ENCODE results near the gene SDHC.

Gene SDHC

DNA sequence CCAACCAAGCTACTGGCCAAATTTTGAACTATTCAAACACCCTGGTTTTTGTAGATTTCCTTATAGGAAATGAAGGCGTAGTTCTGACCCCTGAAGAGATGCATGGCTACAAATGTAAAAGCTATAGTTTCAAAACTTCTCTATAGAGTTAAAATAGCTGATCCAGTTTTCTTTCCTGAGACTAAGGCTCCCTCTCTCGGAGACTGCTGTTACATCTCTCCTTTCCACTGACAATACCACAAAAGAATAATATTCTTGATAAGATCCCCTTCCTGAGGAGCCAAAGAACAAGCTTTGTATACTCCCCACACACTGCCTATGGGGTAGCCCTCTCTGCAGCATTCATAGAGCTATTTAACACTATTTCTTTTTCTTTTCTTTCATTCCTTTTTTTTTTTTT lies 60.2 kb downstream of the SDHC start:
- no peaks in the 10 kb centered on the region for H4K20me1 ChIP-seq (ENCODE audit: low read depth, low read length)
- H3K9me2 ChIP-seq (replicated peaks; ENCODE audit: insufficient read depth, low read length): no peaks in the 10 kb centered on the region
- H3K79me2 ChIP-seq (ENCODE audit: insufficient read depth, low read length): no peaks in the 10 kb centered on the region
- H3F3A ChIP-seq (ENCODE audit: insufficient read depth): no peaks in the 10 kb centered on the region; the same call in 1 of the 2 replicates
- H3K9me3 ChIP-seq (ENCODE audit: insufficient read depth, low read length): no peaks in the 10 kb centered on the region
- H3K4me2 ChIP-seq (ENCODE audit: low read depth, low read length, poor library complexity, severe bottlenecking): no peak overlapping the region
- no peaks in the 10 kb centered on the region for H3K36me3 ChIP-seq (ENCODE audit: low read length)
- H3K9ac ChIP-seq (ENCODE audit: low read length): no peak overlapping the region
- no peak overlapping the region for H3K4me3 ChIP-seq (ENCODE audit: insufficient read depth, low read length, poor library complexity, severe bottlenecking)
- H3K27me3 ChIP-seq (ENCODE audit: low read length): no peaks in the 10 kb centered on the region
- H3K27ac ChIP-seq (ENCODE audit: low read depth, low read length): no peak overlapping the region
- H2AFZ ChIP-seq (ENCODE audit: low read depth, low read length, severe bottlenecking): no peak overlapping the region
- TF ChIP-seq, protein P1, sequence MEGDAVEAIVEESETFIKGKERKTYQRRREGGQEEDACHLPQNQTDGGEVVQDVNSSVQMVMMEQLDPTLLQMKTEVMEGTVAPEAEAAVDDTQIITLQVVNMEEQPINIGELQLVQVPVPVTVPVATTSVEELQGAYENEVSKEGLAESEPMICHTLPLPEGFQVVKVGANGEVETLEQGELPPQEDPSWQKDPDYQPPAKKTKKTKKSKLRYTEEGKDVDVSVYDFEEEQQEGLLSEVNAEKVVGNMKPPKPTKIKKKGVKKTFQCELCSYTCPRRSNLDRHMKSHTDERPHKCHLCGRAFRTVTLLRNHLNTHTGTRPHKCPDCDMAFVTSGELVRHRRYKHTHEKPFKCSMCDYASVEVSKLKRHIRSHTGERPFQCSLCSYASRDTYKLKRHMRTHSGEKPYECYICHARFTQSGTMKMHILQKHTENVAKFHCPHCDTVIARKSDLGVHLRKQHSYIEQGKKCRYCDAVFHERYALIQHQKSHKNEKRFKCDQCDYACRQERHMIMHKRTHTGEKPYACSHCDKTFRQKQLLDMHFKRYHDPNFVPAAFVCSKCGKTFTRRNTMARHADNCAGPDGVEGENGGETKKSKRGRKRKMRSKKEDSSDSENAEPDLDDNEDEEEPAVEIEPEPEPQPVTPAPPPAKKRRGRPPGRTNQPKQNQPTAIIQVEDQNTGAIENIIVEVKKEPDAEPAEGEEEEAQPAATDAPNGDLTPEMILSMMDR (IDR thresholded peaks at IDR 0.05; ENCODE audit: insufficient read depth, low read length, poor library complexity, severe bottlenecking): no peak
- no peak for TF ChIP-seq EZH2phosphoT487 (conservative IDR thresholded peaks at IDR 0.05; ENCODE audit: low read length)

DNA sequence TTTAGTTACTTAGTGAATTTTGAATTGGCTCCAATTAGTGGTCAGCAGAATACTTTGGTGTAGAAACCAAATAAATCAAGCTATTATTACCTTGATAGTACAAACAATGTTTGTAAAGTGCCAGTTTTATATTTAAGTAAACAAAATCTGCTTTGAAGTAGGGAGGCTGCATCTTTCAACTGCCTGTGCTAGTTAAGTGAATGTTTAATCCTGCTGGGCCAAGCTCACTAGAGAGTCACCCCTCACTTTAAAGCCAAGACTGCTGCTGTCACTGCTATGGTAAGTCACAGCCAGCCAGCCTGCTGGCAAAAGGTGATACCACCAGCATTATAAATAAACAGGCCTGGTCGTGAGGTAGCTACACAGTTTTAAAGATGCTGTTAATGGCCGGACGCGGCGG lies 63.8 kb downstream of the SDHC start:
- no peak overlapping the region for H3K4me3 ChIP-seq (ENCODE audit: insufficient read depth, low read length, poor library complexity, severe bottlenecking)
- H3K9me3 ChIP-seq (ENCODE audit: insufficient read depth, low read length): no peaks in the 10 kb centered on the region
- H4K20me1 ChIP-seq (ENCODE audit: low read depth, low read length): no peaks in the 10 kb centered on the region
- no peak overlapping the region for H3K4me2 ChIP-seq (ENCODE audit: low read depth, low read length, poor library complexity, severe bottlenecking)
- no peak overlapping the region for H3K27ac ChIP-seq (ENCODE audit: low read depth, low read length)
- no peak overlapping the region for H3K9ac ChIP-seq (ENCODE audit: low read length)
- no peaks in the 10 kb centered on the region for H3K79me2 ChIP-seq (ENCODE audit: insufficient read depth, low read length)
- H2AFZ ChIP-seq (ENCODE audit: low read depth, low read length, severe bottlenecking): no peak overlapping the region
- no peaks in the 10 kb centered on the region for H3K9me2 ChIP-seq (replicated peaks; ENCODE audit: insufficient read depth, low read length)
- TF ChIP-seq, protein P1 (IDR thresholded peaks at IDR 0.05; ENCODE audit: insufficient read depth, low read length, poor library complexity, severe bottlenecking): no peak
- no peak for TF ChIP-seq EZH2phosphoT487 (conservative IDR thresholded peaks at IDR 0.05; ENCODE audit: low read length)
- H3K36me3 ChIP-seq (ENCODE audit: low read length): no peaks in the 10 kb centered on the region
- no peaks in the 10 kb centered on the region for H3K27me3 ChIP-seq (ENCODE audit: low read length)
- H3F3A ChIP-seq (ENCODE audit: insufficient read depth): no peaks in the 10 kb centered on the region; the same call in 1 of the 2 replicates

DNA sequence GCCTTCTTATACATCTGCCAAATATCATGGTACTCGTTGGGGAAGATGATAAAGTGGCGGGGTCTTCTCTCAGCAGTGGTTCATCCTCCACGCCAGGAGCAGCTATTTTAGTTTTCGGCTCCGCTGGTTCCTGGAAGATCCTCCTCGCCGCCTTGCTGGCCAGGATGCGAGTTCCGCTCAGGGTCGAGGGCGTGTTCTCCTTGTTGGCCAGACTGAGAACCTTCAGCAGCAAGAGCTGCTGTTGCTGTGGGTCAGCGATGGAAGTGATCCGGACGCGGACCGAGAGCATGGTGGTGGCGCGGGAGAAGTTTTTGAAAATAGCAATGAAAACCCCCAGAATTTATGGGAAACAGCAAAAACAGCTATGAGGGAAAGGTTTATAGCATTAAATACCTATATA lies 64.9 kb downstream of the SDHC start:
- no peaks in the 10 kb centered on the region for H3K79me2 ChIP-seq (ENCODE audit: insufficient read depth, low read length)
- H4K20me1 ChIP-seq (ENCODE audit: low read depth, low read length): no peaks in the 10 kb centered on the region
- no peak overlapping the region for H2AFZ ChIP-seq (ENCODE audit: low read depth, low read length, severe bottlenecking)
- TF ChIP-seq, protein P1 (IDR thresholded peaks at IDR 0.05; ENCODE audit: insufficient read depth, low read length, poor library complexity, severe bottlenecking): no peak
- TF ChIP-seq EZH2phosphoT487 (conservative IDR thresholded peaks at IDR 0.05; ENCODE audit: low read length): no peak
- H3K4me3 ChIP-seq (ENCODE audit: insufficient read depth, low read length, poor library complexity, severe bottlenecking): no peak overlapping the region
- H3K27me3 ChIP-seq (ENCODE audit: low read length): no peaks in the 10 kb centered on the region
- H3F3A ChIP-seq (ENCODE audit: insufficient read depth): no peaks in the 10 kb centered on the region; the same call in 1 of the 2 replicates
- no peak overlapping the region for H3K4me2 ChIP-seq (ENCODE audit: low read depth, low read length, poor library complexity, severe bottlenecking)
- H3K27ac ChIP-seq (ENCODE audit: low read depth, low read length): no peak overlapping the region
- no peak overlapping the region for H3K9ac ChIP-seq (ENCODE audit: low read length)
- no peaks in the 10 kb centered on the region for H3K9me2 ChIP-seq (replicated peaks; ENCODE audit: insufficient read depth, low read length)
- H3K36me3 ChIP-seq (ENCODE audit: low read length): no peaks in the 10 kb centered on the region
- no peaks in the 10 kb centered on the region for H3K9me3 ChIP-seq (ENCODE audit: insufficient read depth, low read length)

Measured in SU-DHL-6 (cell line).